GF-D8 (cell line): ENCODE data around the gene SRRD.
"Not testable (repeated sequence)": the region's sequence is repeated elsewhere in the genome, so short reads cannot be mapped to it uniquely, and the experiment has no call there.

Experiments used
- DNase-seq: peaks from one replicate; lab custom pipeline; 2025; lab: John Stamatoyannopoulos, UW

The SRRD gene

GRCh38 chr22:26522012-26522411 lies 38.3 kb downstream of the SRRD start:
- no peak for DNase-seq

- DNase-seq = no peak
Observed at GRCh38 chr22:26522592-26522991, 38.9 kb downstream of the SRRD start.

- DNase-seq = no peak
Observed at GRCh38 chr22:26524870-26525269, 41.2 kb downstream of the SRRD start.

GRCh38 chr22:26525946-26526564 lies 42.4 kb downstream of the SRRD start:
- DNase-seq = no peak

- DNase-seq = no peak
Observed at GRCh38 chr22:26527167-26527566, 43.5 kb downstream of the SRRD start.

GRCh38 chr22:26527574-26528465 lies 44.1 kb downstream of the SRRD start:
- DNase-seq = no peak

GRCh38 chr22:26528518-26528917 lies 44.8 kb downstream of the SRRD start:
- not testable (repeated sequence) for DNase-seq

GRCh38 chr22:26529345-26529744 lies 45.7 kb downstream of the SRRD start:
- DNase-seq = peak; percentile 17

GRCh38 chr22:26534171-26534855 lies 50.6 kb downstream of the SRRD start:
- DNase-seq = no peak

- no peak for DNase-seq
Observed at GRCh38 chr22:26534874-26535602, 51.4 kb downstream of the SRRD start.

GRCh38 chr22:26535603-26535908 lies 51.9 kb downstream of the SRRD start:
- DNase-seq = no peak

- no peak for DNase-seq
Observed at GRCh38 chr22:26536056-26536761, 52.5 kb downstream of the SRRD start.

GRCh38 chr22:26536762-26537134 lies 53.1 kb downstream of the SRRD start:
- no peak for DNase-seq

- DNase-seq = no peak
Observed at GRCh38 chr22:26540119-26540518, 56.4 kb downstream of the SRRD start.

GRCh38 chr22:26541167-26541819 lies 57.6 kb downstream of the SRRD start:
- DNase-seq = no peak

GRCh38 chr22:26542831-26543230 lies 59.2 kb downstream of the SRRD start:
- DNase-seq = peak; percentile 73
